Forelimb muscle (tissue), 1 donor: Measurements from ENCODE around the gene ANXA4. TPM values are rescaled to one million over a fixed set of nuclear protein-coding genes. Genes with fewer than 3 reads are reported as not detected.
"Not testable (repeated sequence)": the region's sequence is repeated elsewhere in the genome, so short reads cannot be mapped to it uniquely, and the experiment has no call there.

Source experiments
- DNase-seq: peaks from one replicate; pipeline ENCODE4 v3.0.0-alpha.2; 2013; ENCODE audit warnings: low read depth
- polyA plus RNA-seq: library from polyadenylated mRNA; unstranded; fragments of 120-200 nt; gene quantifications from one replicate; pipeline ENCODE4 v1.2.1, GENCODE V29; 2013; ENCODE audit not compliant: insufficient read length

ANXA4 gene
- 27.1 TPM for polyA plus RNA-seq

GRCh38 chr2:69741575-69742321 lies at the start of gene ANXA4:
TSS of gene ANXA4 (plus strand) at chr2:69742134. CDS start at chr2:69781566, 39,432 bp downstream.
- DNase-seq, result no peak

DNA sequence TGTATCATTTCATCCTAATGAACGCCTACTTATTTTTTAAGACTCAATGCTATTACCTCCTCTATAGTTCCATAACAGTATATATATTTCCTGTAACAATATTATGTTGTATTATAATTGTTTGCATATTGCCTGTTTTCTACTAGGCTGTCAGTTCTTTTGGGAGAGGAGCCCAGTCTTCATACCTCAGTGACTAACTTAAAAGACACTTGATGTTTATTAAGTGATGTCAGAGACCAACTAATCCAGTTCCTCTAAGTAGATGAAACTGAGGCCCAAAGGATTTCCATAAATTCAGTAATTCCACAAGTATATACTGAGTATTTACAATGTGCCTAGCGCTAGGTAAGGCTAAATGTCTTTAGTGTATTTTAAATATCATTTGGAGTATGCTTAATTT lies 49.5 kb upstream of the ANXA4 start:
- no peak for DNase-seq

- no peak for DNase-seq
Observed at GRCh38 chr2:69693059-69693774, 48.7 kb upstream of the ANXA4 start.

DNA sequence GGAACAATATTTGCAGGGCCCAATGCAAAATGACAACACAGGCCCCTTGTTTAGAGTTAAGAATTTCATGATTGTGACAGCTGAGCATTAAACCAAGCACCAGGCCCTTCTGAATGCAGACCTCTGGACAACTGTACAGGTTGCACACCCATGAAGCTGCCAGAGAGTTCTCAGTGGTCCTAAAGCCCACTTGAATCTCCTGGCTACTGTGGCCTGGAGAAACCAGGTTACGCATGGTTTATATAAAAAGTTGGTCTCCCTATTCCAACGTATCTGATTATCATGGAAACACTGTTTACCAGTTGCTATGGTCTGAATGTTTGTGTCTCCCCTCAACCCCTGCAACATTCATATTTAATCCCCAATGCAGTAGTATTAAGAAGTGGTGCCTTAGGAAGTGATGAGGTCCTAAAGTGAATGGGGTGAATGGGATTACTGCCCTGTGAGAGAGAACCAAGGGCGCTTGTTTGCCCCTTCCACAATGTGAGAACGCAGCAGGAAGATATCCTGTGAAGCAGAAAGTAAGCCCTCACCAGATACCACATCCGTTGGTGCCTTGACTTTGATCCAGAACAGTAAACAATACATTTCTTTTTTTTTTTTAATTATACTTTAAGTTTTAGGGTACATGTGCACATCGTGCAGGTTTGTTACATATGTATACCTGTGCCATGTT lies 48.0 kb upstream of the ANXA4 start:
- DNase-seq, result no peak

- DNase-seq, result no peak
Observed at GRCh38 chr2:69694894-69695849, 46.8 kb upstream of the ANXA4 start.

DNA sequence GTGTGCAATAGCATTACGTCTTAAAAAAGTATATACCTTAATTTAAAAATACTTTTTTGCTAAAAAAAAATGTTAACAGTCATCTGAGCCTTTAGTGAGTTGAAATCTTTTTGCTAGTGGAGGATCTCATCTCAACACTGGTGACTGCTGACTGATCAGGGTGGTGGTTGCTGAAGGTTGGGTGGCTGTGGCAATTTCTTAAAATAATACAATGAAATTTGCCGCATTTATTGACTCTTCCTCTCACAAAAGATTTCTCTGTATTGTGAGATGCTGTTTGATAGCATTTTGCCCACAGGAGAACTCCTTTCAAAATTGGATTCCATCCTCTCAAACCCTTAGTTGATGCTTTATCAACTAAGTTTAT lies 46.1 kb upstream of the ANXA4 start:
- DNase-seq, result no peak

DNA sequence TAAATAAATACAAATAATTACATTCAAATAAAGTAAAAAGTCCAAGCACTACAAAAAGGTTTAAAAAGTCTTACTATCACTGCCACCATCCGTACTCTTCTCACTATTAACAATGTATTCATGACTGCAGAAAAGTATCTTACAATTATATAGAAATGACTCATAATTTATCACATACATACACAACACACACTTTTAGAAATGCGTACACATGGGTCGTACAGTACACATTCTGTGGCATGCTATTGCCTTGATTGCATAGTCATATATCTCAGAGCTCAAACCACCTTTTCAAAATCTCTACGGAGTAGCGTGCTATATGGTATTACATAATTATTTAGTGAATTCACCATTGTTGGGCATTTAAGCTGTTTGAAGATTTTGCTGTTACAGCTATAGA lies 41.6 kb upstream of the ANXA4 start:
- no peak for DNase-seq

DNA sequence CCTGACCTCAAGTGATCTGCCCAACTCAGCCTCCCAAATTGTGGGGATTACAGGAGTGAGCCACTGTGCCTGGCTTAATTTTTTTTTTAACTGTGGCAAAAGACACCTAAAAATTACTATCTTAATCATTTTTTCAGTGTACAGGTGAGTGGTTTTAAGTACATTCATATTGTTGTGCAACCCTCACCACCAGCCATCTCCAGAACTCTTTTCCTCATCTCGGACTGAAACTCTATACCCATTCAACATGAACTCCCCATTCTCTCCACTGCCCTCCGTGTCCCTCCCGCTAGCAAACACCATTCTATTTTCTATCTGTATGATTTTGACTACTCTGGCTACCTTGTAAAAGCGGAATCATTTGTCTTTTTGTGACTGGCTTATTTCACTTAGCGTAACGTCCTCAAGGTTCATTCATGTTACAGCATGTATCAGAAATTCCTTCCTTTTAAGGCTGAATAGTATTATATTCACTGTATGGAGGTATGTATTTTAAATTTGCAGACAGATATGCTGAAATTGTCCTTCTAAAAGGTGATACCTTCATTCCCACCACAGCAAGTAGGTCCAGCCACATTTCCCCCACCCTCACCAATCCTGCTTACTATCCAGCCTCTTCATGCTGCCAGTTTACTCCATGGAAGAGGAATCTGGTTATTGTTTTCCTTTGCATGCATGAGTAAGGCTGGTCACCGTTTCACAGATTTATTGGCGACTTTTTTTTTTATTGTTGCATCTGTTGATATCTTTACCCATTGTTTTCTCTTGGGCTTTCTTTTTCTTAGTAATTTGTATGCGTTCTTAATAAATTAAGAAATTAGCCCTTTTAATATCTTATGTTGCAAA lies 40.6 kb upstream of the ANXA4 start:
- DNase-seq, result no peak

GRCh38 chr2:69703189-69703588 lies 38.7 kb upstream of the ANXA4 start:
- DNase-seq, result no peak

DNA sequence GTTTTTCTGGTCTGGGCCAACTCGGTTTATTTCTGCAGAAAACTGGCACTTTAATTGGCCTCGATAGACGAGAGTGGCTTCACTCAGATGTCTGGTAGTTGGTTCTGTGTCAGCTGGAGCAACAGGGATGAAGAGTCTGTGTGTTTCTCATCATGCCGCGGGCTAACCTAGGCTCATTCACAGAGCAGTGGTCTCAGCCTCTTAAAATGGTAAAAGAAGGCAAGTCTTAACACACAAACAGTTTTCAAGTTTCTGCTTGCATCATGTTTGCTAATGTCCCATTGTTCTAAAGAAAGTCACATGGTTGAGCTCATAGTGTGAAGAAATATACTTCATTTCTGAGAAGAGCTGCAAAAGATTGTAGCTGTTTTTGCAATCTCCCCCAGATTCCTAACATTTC lies 37.5 kb upstream of the ANXA4 start:
- no peak for DNase-seq

DNA sequence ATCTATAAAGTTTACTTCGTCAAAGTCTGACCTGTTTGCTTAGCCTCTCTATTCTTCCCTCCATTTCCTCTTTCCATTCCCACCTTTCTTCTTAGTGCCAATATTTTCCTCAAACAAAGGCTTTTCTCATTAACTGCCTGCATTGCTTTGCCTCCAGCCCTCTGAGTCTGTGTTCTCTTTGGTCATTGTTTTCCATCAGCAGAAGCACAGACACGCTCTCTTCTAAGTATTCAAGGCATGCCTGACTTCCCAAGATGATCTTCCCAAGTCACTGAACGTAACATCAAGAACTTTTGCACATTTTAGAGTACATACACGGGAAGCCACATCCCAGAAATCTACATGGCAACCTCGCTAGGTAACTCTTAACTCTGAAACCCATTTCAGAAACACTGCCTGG lies 32.6 kb upstream of the ANXA4 start:
- no peak for DNase-seq

- DNase-seq, result no peak
Observed at GRCh38 chr2:69711971-69712370, 30.0 kb upstream of the ANXA4 start.

GRCh38 chr2:69714024-69714423 lies 27.9 kb upstream of the ANXA4 start:
- DNase-seq, result no peak

- DNase-seq, result not testable (repeated sequence)
Observed at GRCh38 chr2:69714539-69715220, 27.3 kb upstream of the ANXA4 start.

DNA sequence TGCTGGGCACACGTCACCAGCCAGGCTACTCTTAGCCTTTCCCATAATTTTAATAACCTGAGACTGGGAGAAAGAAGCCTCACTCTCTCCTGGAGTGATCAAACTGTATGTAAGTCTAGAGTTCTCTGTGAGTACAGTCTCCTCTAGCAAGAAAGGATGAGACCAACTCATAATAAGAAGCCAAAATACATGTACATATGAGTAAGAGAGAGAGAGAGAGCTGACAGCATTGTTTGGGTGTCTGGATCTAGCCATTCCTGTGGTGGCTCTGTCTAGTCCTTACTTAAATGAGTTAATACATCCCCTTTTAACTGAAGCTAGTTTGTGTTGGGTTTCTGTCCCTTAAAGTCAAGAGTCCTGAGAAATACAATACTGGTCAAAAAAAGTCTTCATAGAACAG lies 26.0 kb upstream of the ANXA4 start:
- DNase-seq, result no peak

- DNase-seq, result no peak
Observed at GRCh38 chr2:69716555-69717120, 25.3 kb upstream of the ANXA4 start.

GRCh38 chr2:69717186-69717585 lies 24.7 kb upstream of the ANXA4 start:
- no peak for DNase-seq

- DNase-seq, result no peak
Observed at GRCh38 chr2:69717861-69718273, 24.1 kb upstream of the ANXA4 start.

DNA sequence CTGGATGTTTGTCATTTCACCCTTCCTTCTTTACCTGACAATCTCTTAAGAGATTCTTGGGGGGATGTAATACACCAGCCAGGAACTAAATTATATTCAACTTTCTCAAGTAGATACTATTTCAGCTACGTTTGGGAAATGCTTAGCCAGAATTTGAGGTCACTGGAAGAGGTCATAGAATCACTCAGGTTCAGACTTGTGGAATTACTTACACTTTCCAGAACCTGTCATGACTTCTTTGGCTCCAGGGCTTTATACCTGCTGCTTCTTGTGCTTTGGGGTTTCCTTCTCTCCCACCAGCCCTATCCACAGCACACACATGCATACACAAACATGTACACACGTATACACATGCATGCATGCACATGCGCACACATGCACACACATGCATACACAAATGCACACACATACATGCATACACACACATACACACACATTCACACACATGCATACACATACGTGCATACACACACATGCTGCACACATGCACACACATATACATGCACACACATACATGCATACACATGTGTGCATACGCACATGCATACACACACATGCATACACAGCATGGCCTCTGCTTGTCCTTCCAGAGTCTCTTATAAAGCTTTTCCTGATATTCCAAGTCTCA lies 23.5 kb upstream of the ANXA4 start:
- DNase-seq, result no peak
